ENCODE data around the gene SPCS1.
"Not testable (repeated sequence)": the region's sequence is repeated elsewhere in the genome, so short reads cannot be mapped to it uniquely, and the experiment has no call there.

DNA sequence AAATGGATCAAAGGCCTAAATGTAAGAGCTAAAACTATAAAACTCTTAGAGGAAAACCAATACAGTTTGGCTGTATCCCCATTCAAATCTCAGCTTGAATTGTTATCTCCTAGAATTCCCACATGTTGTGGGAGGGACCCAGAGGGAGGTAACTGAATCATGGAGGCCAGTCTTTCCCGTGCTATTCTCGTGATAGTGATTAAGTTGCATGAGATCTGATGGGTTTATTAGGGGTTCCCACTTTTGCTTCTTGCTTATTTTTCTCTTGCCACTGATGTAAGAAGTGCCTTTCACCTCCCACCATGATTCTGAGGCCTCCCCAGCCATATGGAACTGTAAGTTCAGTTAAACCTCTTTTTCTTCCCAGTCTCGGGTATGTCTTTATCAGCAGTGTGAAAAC lies 29.7 kb upstream of the SPCS1 start:
- not testable (repeated sequence) for TF ChIP-seq POLR2A (IDR thresholded peaks at IDR 0.05)
- TF ChIP-seq, protein P1, sequence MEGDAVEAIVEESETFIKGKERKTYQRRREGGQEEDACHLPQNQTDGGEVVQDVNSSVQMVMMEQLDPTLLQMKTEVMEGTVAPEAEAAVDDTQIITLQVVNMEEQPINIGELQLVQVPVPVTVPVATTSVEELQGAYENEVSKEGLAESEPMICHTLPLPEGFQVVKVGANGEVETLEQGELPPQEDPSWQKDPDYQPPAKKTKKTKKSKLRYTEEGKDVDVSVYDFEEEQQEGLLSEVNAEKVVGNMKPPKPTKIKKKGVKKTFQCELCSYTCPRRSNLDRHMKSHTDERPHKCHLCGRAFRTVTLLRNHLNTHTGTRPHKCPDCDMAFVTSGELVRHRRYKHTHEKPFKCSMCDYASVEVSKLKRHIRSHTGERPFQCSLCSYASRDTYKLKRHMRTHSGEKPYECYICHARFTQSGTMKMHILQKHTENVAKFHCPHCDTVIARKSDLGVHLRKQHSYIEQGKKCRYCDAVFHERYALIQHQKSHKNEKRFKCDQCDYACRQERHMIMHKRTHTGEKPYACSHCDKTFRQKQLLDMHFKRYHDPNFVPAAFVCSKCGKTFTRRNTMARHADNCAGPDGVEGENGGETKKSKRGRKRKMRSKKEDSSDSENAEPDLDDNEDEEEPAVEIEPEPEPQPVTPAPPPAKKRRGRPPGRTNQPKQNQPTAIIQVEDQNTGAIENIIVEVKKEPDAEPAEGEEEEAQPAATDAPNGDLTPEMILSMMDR (IDR thresholded peaks at IDR 0.05): not testable (repeated sequence)
